ENCODE measurements around the gene ZNF609.

ZNF609 gene

DNA sequence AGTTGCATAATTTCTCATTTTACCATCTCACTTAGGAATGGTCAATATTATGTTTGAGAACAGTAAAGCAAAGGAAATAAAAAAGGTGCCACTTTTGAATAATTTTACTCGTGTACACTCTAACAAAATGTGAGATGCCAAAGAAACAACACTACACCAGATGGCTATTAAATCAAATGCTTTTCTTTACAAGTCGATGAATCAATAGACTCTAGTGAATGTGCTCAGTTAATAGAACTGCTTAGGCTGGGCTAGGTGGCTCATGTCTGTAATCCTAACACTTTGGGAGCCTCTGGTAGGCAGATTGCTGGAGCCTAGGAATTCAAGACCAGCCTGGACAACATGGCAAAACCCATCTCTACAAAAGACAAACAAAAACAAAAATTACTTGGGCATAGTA, 87.9 kb downstream of the ZNF609 start:
- FAIRE-seq, result no peak

DNA sequence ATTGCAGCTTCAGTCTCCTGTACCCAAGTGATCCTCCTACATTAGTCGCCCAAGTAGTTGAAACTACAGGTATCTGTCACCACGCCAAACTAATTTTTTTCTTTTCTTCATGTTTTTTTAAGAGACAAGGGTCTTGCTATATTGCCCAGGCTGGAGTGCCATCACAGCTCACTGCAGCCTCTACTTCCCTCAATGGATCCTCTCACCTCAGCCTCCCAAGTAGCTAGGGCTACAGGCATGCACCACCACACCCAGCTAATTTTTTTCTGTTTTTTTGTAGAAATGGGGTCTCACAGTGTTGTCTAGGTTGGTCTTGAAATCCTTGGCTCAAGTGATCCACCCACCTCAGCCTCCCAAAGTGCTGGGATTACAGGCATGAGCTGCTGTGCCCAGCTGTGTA, 89.5 kb downstream of the ZNF609 start:
- FAIRE-seq, result no peak

DNA sequence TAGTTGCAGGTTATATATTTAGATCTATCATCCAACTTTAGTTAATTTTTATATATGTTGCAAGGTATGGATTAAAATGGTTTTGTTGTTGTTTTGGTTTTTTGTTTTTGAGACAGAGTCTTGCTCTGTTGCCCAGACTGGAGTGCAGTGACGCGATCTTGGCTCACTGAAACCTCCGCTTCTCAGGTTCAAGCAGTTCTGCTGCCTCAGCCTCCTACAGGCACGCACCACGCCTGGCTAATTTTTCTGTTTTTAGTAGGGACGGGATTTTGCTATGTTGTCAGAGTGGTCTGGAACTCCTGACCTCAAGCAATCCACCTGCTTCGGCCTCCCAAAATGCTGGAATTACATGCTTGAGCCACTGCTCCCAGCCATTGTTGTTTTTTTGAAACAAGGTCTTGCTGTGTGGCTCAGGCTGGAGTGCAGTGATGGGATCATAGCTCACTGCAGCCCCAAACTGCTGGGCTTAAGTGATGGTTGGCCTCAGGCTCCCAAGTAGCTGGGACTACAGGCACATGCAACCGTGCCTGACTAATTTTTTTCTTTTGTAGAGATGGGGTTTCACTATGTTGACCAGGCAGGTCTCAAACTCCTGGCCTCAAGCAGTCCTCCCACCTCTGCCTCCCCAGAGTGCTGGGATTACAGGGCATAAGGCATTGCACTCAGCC, 92.0 kb downstream of the ZNF609 start:
- no peak for FAIRE-seq

DNA sequence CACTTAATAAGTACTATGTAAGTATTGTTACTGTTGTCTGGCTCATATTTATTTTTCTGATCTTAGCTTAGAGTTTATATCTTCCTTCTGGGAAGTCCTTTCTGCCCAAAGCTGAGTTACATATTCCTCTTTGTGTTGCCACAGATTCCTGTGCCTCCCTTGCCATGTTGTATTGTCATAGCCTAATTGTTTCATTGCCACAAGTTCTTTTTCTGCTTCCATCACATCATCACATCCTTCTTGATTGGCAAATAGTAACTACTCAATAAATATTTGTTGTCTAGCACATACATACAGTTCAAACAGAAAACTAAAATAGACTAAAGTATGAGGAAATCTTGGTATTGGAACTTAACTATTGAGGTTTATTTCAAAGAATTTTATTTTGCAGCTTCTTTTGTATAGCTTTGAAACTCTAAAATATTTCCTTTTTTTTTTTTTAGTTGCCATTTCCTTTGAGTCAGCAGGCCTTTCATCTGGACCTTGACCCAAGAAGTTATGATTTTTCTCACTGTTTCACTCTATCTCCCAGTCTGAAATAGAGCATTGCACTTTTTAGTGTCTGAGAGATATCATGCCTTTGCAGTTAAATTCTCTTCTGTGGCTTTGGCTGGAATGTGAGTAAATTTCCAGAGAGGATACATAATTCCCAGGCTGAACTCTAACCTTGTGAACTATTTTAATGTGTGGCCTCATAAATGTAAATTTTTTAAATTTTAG, 98.2 kb downstream of the ZNF609 start:
- no peak for FAIRE-seq

DNA sequence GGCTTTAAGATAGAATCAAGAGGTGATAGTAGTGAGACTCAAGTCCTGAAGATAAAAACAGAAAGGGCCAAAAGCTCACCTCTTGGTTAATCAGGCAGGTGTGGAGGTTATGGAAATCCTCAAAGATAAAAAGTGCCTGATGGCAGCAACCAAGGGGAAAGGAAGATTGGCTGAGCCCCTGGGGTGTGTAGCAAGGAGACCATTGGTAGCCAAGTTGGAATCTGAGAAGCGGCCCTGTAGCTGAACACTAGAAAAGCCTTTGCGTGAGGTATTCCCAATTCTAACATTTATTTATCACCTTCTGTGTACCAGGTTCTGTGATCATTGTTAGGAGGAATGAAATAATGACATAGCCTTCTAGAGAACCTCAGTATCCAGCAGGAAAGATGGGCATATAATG, 98.9 kb downstream of the ZNF609 start:
- FAIRE-seq, result no peak

DNA sequence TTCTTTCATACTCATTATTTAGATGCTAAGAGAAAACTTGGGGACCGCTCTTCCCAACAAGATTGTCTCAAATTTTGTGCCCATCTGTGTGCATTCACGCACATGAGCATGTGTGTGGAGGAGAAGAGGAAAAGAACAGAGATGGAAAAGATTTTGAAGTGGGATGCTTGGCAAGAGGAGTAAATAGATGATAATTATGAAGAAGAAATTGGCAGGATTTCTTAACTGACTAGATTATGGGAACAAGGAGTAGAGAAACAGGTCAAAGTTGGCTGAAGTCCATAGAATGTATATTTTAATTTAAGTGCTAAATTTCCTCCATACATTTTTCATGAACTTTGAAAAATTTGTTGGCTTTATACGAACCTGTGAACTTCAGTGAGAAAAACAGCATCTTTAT, 100.1 kb downstream of the ZNF609 start:
- FAIRE-seq, result no peak

DNA sequence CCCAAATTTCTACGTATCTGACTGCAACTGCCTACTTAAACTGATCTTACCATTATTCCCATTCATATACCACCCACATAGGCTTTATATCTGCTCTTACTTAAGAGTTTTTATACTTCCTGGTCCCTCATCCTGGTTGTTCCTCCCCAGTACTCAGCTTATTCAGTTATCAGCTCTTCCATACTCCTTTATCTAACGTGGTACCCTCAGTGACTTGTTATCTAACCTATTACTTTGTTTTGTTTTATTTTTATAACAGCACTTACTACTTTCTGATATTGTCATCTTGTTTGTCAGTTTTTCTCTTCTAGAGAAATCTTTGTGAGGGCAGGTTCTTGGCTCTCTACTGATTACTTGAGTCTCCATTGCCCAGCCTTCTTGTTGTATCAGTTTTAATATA, 100.6 kb downstream of the ZNF609 start:
- FAIRE-seq, result no peak

DNA sequence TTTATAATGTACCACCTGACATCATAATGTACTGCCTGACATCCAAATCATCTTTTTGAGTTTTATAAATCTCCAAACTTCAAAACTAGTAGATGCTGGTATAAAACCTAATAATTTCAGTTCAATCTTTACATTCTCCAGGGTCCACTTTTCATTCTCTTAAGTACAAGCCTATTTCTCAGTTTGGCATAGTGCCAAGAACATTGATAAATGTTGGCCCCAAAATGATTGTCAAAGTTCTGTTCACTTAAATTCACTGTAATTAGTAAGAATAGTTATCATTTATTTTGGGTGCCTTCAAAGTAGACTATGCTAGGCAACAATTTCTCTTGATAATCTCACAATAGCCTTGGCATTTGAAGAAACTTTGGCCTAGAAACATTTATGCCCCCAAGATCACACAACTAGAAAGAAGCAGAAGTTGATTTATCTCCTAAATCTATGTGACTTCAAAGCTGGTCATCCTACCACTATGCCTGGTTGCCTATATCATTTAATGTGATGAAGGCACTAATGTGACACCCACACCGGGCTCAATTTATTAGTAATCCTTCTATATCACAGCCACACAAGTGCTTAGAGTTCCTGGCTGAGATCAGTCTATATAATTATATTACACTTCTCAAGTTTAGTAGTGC, 101.7 kb downstream of the ZNF609 start:
- FAIRE-seq, result no peak

DNA sequence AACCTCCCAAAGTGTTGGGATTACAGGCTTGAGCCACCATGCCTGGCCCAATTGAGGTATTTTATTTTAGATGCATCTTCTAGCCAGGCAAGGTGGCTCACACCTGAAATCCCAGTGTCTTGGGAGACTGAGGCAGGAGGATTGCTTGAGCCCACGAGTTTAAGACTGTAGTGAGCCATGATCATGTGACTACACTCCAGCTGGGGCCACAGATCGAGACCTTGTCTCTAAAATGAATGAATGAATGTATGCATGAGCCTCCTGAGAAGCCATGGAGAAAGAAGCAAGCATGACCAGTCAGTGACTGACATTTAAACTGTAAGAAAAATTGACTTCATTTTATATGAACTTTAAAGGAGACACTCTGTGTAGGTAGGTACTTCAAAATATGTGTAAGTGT, 105.7 kb downstream of the ZNF609 start:
- FAIRE-seq, result no peak

DNA sequence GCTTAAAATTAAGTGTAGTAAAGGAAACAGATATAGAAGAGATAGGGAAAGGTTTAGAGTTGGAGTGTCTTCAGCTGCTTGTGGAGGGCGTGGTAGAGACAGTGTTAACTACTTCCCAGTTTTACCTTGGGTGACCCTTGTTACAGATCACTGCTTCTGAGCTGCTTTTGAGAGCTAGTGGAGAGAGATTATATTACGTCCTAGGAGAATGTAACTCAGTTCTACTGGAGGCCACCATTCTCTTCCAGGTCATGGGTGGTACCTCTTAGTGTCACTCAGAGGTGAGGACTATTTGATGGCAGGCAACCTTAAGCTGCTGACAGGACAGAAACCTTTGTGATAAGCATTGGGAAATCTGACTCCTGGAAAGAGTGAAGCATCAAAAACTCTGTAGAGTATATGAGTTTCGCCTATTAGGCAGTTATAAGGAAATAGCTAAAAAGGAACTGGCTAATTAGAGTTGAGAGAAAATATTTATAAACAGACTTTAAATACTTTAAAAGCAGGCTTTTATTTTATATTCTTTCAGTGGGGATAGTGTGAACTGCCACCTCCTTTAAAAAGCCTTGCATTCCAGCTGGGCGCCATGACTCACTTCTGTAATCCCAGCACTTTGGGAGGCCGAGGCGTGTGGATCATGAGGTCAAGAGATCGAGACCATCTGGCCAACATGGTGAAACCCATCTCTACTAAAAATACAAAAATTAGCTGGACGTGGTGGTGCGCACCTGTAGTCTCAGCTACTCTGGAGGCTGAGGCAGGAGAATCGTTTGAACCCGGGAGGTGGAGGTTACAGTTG, 106.5 kb downstream of the ZNF609 start:
- no peak for FAIRE-seq

DNA sequence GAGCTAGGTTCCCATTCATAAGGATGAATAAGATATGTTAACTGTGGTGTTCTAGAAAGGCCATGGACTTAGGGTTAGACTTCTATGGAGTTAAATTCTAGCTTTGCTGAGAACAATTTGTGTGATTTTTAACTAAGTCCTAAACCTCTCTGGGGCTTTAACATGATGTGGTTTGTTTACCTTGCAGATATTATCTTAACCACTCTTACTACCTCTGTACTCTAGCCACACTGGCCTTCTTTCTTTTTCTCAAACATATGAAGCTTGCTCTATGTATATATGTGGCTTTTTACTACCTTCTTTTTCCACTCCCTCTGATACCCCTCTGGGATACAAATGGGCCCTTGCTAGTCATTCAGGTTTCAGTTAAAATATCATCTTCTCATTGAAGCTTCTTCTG, 108.4 kb downstream of the ZNF609 start:
- no peak for FAIRE-seq

DNA sequence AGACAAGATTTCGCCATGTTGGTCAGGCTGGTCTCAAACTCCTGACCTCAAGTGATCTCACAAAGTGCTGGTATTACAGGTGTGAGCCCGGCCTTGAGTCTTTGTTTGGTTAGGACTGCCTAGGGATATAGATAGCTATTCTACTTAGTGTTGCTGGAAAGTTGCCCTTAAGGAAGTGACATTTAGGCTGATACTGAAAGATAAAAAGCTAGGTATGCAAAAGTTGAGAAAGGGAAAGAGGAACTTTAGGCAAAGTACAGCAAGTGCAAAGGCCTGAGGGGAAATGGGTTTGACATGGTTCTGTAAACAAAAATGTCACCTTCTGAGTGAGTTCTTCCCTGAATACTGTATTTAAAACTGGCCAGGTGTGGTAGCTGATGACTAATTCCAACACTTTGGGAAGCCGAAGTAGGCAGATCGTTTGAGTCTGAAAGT, 111.5 kb downstream of the ZNF609 start:
- FAIRE-seq, result no peak

DNA sequence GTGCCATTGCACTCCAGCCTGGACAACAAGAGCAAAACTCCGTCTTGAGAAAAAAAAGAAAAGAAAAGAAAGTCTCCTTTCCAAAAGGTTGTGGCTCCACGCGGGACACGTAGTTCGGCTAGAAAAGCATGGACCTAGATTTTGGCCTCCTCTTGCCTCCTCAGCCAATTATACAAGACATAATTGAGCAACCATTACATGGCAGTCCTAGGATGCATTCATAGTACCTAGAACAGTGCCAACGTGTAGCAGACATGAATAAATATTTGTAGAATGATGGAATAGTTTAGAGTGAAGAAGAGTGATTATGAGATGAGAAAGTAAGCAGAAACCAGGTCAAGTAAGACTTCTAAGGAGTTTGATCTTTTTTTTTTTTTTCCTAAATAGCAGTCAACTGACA, 112.5 kb downstream of the ZNF609 start:
- FAIRE-seq, result no peak

DNA sequence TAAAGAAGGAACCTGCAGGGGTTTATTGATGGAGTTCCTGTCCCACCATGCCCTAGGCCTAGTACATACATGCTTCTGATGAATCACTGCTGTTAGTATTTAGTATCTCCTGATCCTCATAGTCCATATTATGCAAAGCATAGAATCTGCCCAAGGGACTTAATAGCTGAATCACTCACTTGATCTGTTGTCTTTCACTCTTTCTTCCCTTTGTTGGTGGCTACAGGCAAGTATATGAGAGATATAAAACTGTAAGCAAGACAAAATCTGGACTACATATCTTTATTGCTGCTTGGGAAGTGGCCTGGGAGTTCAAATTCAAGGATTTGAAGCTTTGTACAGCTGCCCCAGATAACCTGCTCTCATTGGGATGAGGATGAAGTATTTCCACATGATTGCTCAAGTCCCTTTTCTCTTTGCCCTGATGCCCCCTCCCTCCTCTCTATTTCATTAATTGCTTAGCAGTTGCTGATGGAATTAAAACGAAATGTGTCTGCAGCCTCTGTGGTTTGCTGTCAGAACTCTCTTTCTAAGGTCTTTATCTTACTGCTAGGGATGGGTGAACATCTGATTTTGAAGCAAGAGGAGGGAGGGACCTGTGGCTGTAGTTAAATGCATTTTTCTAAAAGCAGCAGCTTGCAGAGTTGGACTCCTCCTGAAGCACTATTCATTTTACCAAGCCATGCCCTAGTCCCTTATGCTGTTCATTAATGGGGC, 114.1 kb downstream of the ZNF609 start:
- FAIRE-seq, result no peak

DNA sequence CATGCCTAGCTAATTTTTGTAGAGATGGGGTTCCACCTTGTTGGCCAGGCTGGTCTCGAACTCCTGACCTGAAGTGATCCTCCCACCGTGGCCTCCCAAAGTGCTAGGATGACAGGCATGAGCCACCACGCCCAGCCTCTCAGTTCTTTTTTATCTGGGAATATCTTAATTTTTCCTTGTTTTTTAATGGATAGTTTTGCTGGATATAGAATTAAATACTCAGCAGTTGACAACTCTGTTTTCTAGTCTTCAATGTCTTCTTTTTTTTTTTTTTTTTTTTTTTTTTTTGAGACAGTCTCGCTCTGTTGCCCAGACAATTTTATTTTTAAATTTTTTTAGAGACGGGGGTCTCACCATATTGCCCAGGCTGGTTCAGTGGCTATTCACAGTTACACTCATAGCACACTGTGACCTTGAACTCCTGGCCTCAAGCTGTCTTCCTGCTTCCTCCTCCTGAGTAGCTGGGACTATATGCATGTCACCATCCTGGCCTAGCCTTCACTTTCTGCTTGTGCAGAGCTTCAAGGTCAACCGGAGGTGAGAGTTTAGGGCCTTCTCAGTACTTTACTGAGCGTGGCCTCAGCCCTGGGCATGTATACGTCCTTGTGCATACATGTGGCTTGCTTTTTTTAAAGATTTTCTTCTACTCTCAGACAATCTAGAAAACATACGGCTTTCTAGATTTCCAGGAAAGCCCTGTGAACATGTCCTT, 120.5 kb downstream of the ZNF609 start:
- FAIRE-seq, result no peak

DNA sequence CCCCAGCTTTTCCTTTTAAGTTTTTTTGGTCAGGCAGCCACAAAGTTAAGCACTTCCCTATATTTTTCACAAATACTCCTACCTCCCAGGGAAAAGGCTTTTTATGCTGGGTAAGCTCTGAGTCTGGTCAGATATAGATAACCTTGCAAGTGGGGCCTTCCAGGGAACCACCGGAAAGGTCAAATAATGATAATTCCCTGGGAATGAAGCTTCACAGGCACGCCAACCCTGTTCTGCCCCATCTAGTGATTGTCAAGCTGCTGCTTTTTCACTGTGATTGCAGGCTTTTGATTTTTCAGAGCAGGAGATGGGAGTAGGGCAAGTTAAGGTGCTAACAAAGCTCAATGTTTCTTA, 121.0 kb downstream of the ZNF609 start:
- no peak for FAIRE-seq

DNA sequence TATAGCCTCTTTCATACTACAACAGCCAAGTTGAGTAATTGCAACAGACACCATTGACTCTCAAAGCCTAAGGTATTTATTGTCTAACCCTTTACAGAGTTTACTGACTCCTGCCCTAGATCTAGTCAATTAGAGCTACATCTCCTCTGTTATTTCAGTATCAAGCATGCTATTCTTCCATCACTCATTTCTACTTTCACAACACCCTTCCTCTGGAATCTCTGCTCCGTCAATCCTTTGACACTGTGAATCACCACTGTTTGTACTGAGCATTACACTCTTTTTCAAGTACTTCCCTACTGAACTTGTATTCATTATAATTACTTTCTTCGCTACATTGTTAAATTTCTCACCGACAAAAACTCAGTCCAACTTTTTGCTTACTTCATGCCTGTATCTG, 121.8 kb downstream of the ZNF609 start:
- no peak for FAIRE-seq

DNA sequence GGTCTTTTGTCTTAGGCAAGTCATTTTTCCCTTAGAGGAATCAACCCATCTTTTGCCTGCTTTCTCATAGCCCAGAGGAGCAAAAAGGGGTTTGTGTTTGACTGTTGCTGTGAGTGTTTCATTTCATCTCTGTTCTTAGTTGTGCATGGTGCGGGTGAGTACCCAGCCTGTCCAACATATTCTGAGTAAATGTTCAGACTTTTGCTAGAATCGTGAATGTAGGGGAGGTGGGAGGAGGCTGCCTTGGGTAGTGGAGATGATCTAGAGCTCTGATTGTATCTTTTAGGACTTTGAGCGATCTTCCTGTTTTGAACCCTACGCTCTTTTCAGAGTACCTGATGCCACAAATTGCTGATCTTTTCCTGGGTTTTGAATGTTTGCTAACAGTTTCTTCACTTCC, 123.1 kb downstream of the ZNF609 start:
- FAIRE-seq, result no peak

DNA sequence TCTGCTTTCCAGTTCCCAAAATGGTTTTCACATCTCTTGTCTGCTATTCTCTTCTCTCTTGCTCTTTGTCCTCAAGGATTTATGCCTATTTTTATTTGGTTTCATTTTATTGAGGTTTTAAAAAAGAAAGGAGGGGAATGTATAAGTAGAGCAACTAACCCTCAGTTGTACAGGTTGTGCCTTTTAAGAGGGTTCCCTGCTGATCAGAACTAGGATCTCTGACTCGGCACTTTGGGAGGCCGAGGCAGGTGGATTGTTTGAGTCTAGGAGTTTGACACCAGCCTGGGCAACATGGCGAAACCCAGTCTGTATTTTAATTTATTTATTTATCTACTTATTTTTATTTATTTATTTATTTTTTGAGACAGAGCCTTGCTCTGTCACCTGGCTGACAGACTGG, 123.6 kb downstream of the ZNF609 start:
- FAIRE-seq, result no peak

DNA sequence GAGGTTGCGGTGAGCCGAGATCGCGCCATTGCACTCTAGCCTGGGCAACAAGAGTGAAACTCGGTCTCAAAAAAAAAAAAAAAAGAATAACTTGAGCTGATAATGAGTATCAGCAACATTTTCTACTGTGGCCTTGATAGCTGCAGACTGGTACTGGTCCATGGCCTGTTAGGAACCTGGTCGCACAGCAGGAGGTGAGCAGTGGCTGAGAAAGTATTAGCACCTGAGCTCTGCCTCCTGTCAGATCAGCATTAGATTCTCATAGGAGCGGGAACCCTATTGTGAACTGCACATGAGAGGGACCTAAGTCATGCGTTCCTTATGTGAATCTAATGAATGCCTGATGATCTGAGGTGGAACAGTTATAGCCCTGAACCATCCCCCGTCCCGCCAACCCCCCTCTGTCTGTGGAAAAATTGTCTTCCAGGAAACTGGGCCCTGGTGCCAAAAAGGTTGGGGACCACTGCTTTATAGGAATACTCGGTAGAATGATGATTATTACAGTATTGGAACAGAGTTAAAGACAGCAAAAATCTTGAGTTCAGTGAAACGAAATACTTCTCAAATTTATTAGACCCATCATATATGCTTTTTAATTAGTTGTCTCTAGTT, 126.0 kb downstream of the ZNF609 start:
- FAIRE-seq, result no peak

DNA sequence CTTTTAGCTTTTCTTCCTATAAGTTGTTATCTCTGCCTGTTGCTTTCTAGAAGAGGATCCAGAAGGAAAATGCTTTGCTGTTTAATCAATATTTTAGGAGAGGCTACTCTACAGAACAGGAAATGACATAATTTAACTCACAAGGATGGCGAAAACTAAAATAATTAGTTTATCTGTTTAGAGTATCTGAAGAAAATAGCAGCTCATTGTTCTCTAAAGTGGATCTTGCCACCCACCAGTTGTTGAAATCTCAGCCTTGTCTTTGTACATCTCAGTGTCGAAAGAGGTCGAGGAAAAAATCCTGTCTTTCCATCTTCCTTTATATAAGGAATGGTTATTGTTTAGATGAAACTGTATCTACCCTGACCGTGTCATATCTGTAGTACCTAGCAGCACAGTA, 126.6 kb downstream of the ZNF609 start:
- no peak for FAIRE-seq

All from islet of Langerhans (tissue), 1 donor.